ENCODE measurements around the gene FBXW10B.
"Not testable (repeated sequence)": the region's sequence is repeated elsewhere in the genome, so short reads cannot be mapped to it uniquely, and the experiment has no call there.

GRCh38 chr17:15642505-15643251 lies 23.2 kb upstream of the FBXW10B start:
- TF ChIP-seq EZH2phosphoT487 (IDR thresholded peaks at IDR 0.05; ENCODE audit: borderline replicate concordance, low read length); CTCF (IDR thresholded peaks at IDR 0.05; ENCODE audit: low read depth, low read length, poor library complexity, severe bottlenecking): not testable (repeated sequence)

All from DOHH2 (cell line).